ENCODE data around the gene TSPAN17. TPM values are rescaled to one million over a fixed set of nuclear protein-coding genes. Genes with fewer than 3 reads are reported as not detected.

TSPAN17 gene
- total and polyA plus RNA-seq, 10 of the 15 experiments (the other 5 are each of a cell fraction or from before 2014, with no cell fraction given), result 0.24 to 17.1 (median 10.4) TPM

- ATAC-seq, result no peak
- in situ Hi-C loops (cut with MboI) (loop anchor here (5.0 kb wide), 1 partner anchor 298 kb away; no protein-coding TSS in a partner anchor), intact Hi-C loops (cut with micrococcal nuclease; ENCODE audit: unreplicated experiment) (loop anchor here (2.0 kb wide), 1 partner anchor 299 kb away; no protein-coding TSS in a partner anchor)
- Histone ChIP-seq H3K4me2 (ENCODE audit: control insufficient read depth, insufficient read depth) (no peak overlapping the region), H3K4me1 (ENCODE audit: control insufficient read depth, insufficient read depth, low read length) (peaks cover 16% of the 10 kb centered on the region), H3K36me3 (ENCODE audit: control insufficient read depth in 2 of 2, insufficient read depth in 2 of 2, low read length in 1 of 2) (no peaks in the 10 kb centered on the region; a peak in 1 of 4 replicates), H3K27me3 (replicated peaks in 1 of 2; ENCODE audit: control insufficient read depth in 2 of 2, insufficient read depth in 2 of 2, low read length in 1 of 2) (no peaks in the 10 kb centered on the region), H2AFZ (ENCODE audit: control insufficient read depth, low read depth, low read length) (no peak overlapping the region), H3K27ac (ENCODE audit: control insufficient read depth, insufficient read depth) (no peak overlapping the region), H3K79me2 (ENCODE audit: control insufficient read depth, insufficient read depth, low read length) (no peaks in the 10 kb centered on the region), H3K9ac (ENCODE audit: control insufficient read depth, insufficient read depth, low read length) (no peak overlapping the region), H3K9me3 (replicated peaks; ENCODE audit: control insufficient read depth, insufficient read depth, low read length) (no peaks in the 10 kb centered on the region), H4K20me1 (ENCODE audit: control insufficient read depth, insufficient read depth) (no peaks in the 10 kb centered on the region; the same call in 1 of the 2 replicates), H3K4me3 (no peak overlapping the region)
- DNase-seq (ENCODE audit: low read depth, low spot score), result no peak
- WGBS (ENCODE audit: insufficient coverage, insufficient replicate concordance, low lambda C conversion rate, missing lambda C conversion rate), result 59% methylated on average over 7 of the region's 7 CpGs
- ChIA-PET SMC1A (ENCODE audit: uncharacterized antibody, unreplicated experiment) (interaction anchor here (0.6 to 1.7 kb wide), 4 partner anchors 12 to 364 kb away, joined by 3 to 15 read pairs (median 4); partner anchors contain the start of gene TSPAN17), RAD21 (ENCODE audit: unreplicated experiment) (interaction anchor here (1.1 to 4.8 kb wide), 4 partner anchors 12 to 451 kb away, joined by 3 to 43 read pairs (median 18); partner anchors contain the start of gene TSPAN17), POLR2A (no interaction called here), CTCF (interaction anchor here (0.7 to 6.3 kb wide), 17 partner anchors 8 to 576 kb away, joined by 3 to 102 read pairs (median 10); partner anchors contain the start of gene TSPAN17)
- no peak for FAIRE-seq
- no peak for TF ChIP-seq CBFB (IDR thresholded peaks at IDR 0.05; ENCODE audit: low read depth)
- TF ChIP-seq TCF3 (IDR thresholded peaks at IDR 0.05; ENCODE audit: borderline replicate concordance, insufficient read depth, low read depth, low read length), result no peak
- no peak for TF ChIP-seq STAT1 (conservative IDR thresholded peaks at IDR 0.05)
- no peak for TF ChIP-seq NFYA (IDR thresholded peaks at IDR 0.05; ENCODE audit: borderline replicate concordance, low read depth, low read length)
- TF ChIP-seq HCFC1 (IDR thresholded peaks at IDR 0.05; ENCODE audit: low read length), result no peak
- TF ChIP-seq GABPA (IDR thresholded peaks at IDR 0.05; ENCODE audit: low read depth), result no peak
- TF ChIP-seq SMARCA5 (IDR thresholded peaks at IDR 0.05), result no peak
- BruUV-seq (replicated peaks), result no TSS peak
These were observed 12.2 kb downstream of the TSPAN17 start for GRCh38 chr5:176659512-176659839.
